ENCODE results near the gene HOXA5. TPM values are rescaled to one million over a fixed set of nuclear protein-coding genes. Genes with fewer than 3 reads are reported as not detected.

Gene HOXA5
- total RNA-seq, 2 experiments from 2014 or later: 3.4 to 7.4 TPM

DNA sequence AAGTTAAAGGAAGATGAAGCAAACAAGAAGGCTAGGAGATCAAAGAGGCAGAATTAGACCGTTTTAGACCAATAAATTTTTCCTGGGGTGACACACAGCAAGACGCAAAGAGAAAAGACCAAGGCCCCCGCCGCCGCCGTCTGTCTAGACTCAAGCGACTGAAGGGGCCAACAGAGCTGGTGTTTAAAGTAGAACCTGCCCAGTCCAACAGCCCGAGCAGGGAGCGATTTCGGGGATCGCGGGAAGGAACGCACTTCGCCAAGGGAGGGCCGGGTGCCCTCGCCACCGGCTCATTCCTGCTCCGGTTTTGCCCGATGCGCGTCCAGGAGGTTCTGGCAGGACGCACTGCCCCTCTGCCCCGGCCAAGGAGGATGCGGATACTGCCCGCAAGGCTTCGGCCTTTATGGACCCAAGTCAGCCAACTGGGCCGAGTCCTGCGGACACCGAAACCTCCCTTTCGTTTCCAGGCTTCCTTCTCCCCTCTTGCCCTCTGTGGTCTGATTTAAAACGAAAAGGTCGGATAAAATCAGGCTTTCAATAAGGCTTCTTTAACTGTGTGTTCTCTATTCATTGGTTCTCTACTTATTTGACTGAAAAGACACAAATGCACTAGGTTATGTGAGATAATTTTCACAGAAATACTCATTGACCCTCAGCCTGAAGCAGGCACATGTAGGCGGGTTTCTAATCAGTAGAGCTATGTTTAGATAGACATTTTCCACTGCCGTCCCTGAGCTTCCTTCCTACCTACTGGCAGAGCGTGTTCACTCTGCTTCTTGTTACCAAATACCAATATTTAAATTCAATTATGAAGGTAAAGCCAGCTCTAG is 15.2 kb upstream of the HOXA5 start:
- DNase-seq (ENCODE audit: low spot score): no peak
- no peak overlapping the region for H3K4me3 ChIP-seq (ENCODE audit: low read depth, low read length, poor library complexity, severe bottlenecking)
- H3K4me1 ChIP-seq (ENCODE audit: insufficient read depth, low read length, poor library complexity, severe bottlenecking): peaks cover 26% of the 10 kb centered on the region
- no peaks in the 10 kb centered on the region for H3K9me3 ChIP-seq (ENCODE audit: low read length)
- H3K9me2 ChIP-seq (ENCODE audit: insufficient read depth, low read length): no peaks in the 10 kb centered on the region
- CTCF ChIA-PET (ENCODE audit: unreplicated experiment): no interaction called here
- H2AFZ ChIP-seq (ENCODE audit: low read length): no peak overlapping the region
- POLR2A ChIA-PET: interaction anchor here (0.6 to 1.1 kb wide), 2 partner anchors 465 to 762 kb away, joined by 3 to 4 read pairs; no protein-coding TSS in a partner anchor
- H3K4me2 ChIP-seq (ENCODE audit: low read length): no peak overlapping the region
- no peaks in the 10 kb centered on the region for H3K79me2 ChIP-seq (ENCODE audit: insufficient read depth, low read depth, low read length)
- no peaks in the 10 kb centered on the region for H4K20me1 ChIP-seq (ENCODE audit: insufficient read depth, low read length)
- TF ChIP-seq, protein P1, sequence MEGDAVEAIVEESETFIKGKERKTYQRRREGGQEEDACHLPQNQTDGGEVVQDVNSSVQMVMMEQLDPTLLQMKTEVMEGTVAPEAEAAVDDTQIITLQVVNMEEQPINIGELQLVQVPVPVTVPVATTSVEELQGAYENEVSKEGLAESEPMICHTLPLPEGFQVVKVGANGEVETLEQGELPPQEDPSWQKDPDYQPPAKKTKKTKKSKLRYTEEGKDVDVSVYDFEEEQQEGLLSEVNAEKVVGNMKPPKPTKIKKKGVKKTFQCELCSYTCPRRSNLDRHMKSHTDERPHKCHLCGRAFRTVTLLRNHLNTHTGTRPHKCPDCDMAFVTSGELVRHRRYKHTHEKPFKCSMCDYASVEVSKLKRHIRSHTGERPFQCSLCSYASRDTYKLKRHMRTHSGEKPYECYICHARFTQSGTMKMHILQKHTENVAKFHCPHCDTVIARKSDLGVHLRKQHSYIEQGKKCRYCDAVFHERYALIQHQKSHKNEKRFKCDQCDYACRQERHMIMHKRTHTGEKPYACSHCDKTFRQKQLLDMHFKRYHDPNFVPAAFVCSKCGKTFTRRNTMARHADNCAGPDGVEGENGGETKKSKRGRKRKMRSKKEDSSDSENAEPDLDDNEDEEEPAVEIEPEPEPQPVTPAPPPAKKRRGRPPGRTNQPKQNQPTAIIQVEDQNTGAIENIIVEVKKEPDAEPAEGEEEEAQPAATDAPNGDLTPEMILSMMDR (conservative IDR thresholded peaks at IDR 0.05; ENCODE audit: low read length): no peak
- TF ChIP-seq EZH2phosphoT487 (IDR thresholded peaks at IDR 0.05; ENCODE audit: borderline replicate concordance, low read depth, low read length): no peak
- no peaks in the 10 kb centered on the region for H3K36me3 ChIP-seq (ENCODE audit: insufficient read depth, low read length)
- H3K27ac ChIP-seq (ENCODE audit: low read depth, low read length, poor library complexity, severe bottlenecking): no peak overlapping the region
- BruUV-seq (replicated peaks): no TSS peak
- intact Hi-C loops (cut with micrococcal nuclease; ENCODE audit: unreplicated experiment): loop anchor here (10.0 kb wide), 1 partner anchor 1264 kb away; no protein-coding TSS in a partner anchor

DNA sequence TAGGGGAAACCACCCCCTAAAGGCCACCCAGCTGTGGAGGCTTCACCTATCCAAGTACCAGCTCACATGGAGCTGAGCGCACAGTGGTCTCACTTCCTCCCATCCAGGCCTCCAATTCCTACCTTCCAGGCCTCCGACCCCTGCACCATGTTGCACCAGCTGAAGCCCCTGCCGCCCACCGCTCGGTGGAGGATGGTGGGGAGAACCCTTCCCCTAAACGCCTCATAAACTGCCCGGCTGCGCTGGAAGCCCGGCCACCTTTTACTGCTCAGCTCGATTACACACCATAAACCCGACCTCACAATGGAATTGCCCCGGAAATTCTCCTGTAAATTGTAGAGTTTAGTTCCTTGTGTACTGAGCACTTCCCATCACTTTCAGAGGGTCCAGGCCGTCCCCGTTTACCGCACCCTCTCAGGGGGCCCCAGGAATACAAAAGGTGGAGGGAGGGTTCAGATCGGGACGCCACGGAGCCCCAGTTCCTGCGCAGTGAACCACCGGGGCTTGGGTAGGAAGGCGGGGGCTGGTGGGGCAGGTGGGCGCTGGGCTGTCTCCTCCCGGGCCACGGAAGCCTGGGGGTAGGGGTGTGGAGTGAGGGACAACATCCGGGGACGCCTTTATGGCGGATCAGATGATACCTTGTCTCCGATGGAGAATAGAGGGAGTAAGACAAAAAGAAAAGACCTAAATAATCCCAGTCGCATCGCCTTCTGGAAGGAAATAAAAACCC is 14.4 kb upstream of the HOXA5 start:
- Histone ChIP-seq H3K4me1 (ENCODE audit: insufficient read depth, low read length, poor library complexity, severe bottlenecking) (peaks cover 26% of the 10 kb centered on the region), H4K20me1 (ENCODE audit: insufficient read depth, low read length) (no peaks in the 10 kb centered on the region), H3K4me2 (ENCODE audit: low read length) (no peak overlapping the region), H3K9me3 (ENCODE audit: low read length) (no peaks in the 10 kb centered on the region), H2AFZ (ENCODE audit: low read length) (no peak overlapping the region), H3K4me3 (ENCODE audit: low read depth, low read length, poor library complexity, severe bottlenecking) (no peak overlapping the region), H3K9me2 (ENCODE audit: insufficient read depth, low read length) (no peaks in the 10 kb centered on the region), H3K27ac (ENCODE audit: low read depth, low read length, poor library complexity, severe bottlenecking) (no peak overlapping the region), H3K36me3 (ENCODE audit: insufficient read depth, low read length) (no peaks in the 10 kb centered on the region), H3K79me2 (ENCODE audit: insufficient read depth, low read depth, low read length) (no peaks in the 10 kb centered on the region)
- no peak for DNase-seq (ENCODE audit: low spot score)
- ChIA-PET POLR2A (no interaction called here), CTCF (ENCODE audit: unreplicated experiment) (no interaction called here)
- TF ChIP-seq, protein P1 (conservative IDR thresholded peaks at IDR 0.05; ENCODE audit: low read length): no peak
- no peak for TF ChIP-seq EZH2phosphoT487 (IDR thresholded peaks at IDR 0.05; ENCODE audit: borderline replicate concordance, low read depth, low read length)
- BruUV-seq (replicated peaks): no TSS peak
- intact Hi-C loops (cut with micrococcal nuclease; ENCODE audit: unreplicated experiment): loop anchor here (10.0 kb wide), 1 partner anchor 1263 kb away; no protein-coding TSS in a partner anchor

Measured in OCI-LY7 (cell line).